HL-60 (cell line): ENCODE data around the gene ZNF511.

ENCODE experiments used
- GABPA ChIP-seq: IDR thresholded peaks from 2 replicates; pipeline ENCODE4 v1.6.1; 2012; ENCODE audit warnings: low read depth
- POLR2AphosphoS5 ChIP-seq: IDR thresholded peaks from 2 replicates; pipeline ENCODE4 v1.6.1; 2012; ENCODE audit warnings: low read depth
- TF ChIP-seq, protein P1 (sequence below): IDR thresholded peaks from one replicate; pipeline ENCODE4 v1.5.1; 2011; ENCODE audit warnings: low read length, control low read depth, inconsistent platforms; ENCODE audit not compliant: insufficient read depth

DNA sequence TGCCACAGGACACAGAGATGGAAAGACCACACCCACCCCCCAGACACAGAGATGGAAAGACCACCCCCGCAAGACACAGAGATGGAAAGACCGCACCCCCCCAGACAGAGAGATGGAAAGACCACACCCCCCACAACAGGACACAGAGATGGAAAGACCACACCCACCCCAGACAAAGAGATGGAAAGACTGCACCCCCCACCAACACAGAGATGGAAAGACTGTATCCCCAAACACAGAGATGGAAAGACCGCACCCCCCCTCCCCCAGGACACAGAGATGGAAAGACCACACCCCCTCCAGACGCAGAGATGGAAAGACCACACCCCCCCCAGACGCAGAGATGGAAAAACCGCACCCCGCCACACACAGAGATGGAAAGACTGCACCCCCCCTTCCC is 8.0 kb downstream of the ZNF511 start:
- TF ChIP-seq, protein P1, sequence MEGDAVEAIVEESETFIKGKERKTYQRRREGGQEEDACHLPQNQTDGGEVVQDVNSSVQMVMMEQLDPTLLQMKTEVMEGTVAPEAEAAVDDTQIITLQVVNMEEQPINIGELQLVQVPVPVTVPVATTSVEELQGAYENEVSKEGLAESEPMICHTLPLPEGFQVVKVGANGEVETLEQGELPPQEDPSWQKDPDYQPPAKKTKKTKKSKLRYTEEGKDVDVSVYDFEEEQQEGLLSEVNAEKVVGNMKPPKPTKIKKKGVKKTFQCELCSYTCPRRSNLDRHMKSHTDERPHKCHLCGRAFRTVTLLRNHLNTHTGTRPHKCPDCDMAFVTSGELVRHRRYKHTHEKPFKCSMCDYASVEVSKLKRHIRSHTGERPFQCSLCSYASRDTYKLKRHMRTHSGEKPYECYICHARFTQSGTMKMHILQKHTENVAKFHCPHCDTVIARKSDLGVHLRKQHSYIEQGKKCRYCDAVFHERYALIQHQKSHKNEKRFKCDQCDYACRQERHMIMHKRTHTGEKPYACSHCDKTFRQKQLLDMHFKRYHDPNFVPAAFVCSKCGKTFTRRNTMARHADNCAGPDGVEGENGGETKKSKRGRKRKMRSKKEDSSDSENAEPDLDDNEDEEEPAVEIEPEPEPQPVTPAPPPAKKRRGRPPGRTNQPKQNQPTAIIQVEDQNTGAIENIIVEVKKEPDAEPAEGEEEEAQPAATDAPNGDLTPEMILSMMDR, result no peak
- TF ChIP-seq GABPA (no peak), POLR2AphosphoS5 (no peak)
